ENCODE results near the gene DDB1.

DNA sequence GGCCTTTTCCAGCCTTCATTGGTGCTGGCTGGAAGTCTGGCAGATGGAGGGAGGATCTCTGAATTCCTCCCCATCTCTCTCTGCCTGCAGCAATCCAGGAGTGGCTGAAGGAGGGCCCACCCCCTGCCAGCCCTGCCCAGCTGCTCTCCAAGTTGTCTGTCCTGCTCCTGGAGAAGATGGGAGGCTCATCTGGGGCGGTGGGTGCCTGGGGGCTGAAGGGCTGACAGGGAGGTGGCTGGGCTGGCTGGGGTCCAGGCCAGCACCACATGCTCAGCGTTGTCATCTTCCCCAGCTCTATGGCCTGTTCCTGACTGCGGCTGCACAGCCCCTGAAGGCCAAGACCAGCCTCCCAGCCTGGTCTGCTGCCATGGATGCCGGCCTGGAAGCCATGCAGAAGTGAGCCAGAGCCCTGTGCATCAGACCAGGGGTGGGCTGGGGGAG is 12.3 kb upstream of the DDB1 start:
- TF ChIP-seq GATA2 (IDR thresholded peaks at IDR 0.05; ENCODE audit: low read depth, low read length) = no peak
- no peak for TF ChIP-seq GATA3 (IDR thresholded peaks at IDR 0.05; ENCODE audit: low read depth, low read length)
